ENCODE measurements around the gene MYCN.

The MYCN gene

GRCh38 chr2:15954761-15955160 is 14.4 kb downstream of the MYCN start:
- Histone ChIP-seq H3K4me2 (ENCODE audit: low read length) (no peak overlapping the region), H2AFZ (no peak overlapping the region), H3K9me3 (ENCODE audit: control insufficient read depth, low read length) (no peaks in the 10 kb centered on the region), H3K27me3 (ENCODE audit: control insufficient read depth, insufficient read depth, low read length) (no peaks in the 10 kb centered on the region), H3K79me2 (no peaks in the 10 kb centered on the region), H3K27ac (no peak overlapping the region), H3K36me3 (ENCODE audit: control insufficient read depth, insufficient read depth, low read length) (no peaks in the 10 kb centered on the region), H3K4me3 (ENCODE audit: low read depth, low read length) (no peak overlapping the region), H3K9ac (no peak overlapping the region), H3K4me1 (no peaks in the 10 kb centered on the region)
- TF ChIP-seq CTCF (IDR thresholded peaks at IDR 0.05), result no peak

DNA sequence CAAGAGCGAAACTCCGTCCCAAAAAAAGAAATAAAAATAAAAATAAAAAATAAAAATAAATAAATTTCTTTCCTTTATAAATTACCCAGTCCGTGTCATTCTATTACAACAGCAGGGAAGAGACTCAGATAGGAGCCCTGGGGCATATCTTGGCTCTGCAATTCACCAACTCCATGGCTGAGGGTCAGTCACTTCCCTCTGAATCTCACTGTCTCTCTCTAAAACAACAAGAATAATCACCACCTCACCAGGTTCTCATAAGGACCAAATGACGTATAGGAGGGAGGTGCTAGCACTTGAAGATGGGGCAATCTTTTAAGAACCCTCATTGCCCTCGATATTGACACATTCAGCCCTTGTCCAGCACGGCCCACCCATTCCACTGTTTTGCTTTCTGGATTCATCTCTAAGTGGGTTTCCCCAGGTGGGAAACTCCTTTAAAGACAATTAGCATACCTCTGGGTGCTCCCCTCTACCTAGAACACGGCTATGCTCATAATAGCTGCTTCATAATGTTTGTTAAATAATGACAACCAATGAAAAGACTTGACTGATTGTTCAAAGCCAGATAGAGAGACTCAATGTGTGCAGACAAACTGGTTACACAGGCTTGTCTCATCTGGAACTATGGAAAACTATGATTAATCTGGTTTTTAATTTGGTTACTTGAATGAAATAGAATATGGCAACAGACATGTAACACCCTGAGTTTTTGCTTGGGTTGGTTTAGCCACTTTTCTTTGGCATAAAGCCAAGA is 15.1 kb downstream of the MYCN start:
- no peak overlapping the region for H3K9ac ChIP-seq
- no peak overlapping the region for H3K4me2 ChIP-seq (ENCODE audit: low read length)
- H3K27ac ChIP-seq, result no peak overlapping the region
- H3K27me3 ChIP-seq (ENCODE audit: control insufficient read depth, insufficient read depth, low read length), result no peaks in the 10 kb centered on the region
- H3K9me3 ChIP-seq (ENCODE audit: control insufficient read depth, low read length), result no peaks in the 10 kb centered on the region
- no peak overlapping the region for H2AFZ ChIP-seq
- no peaks in the 10 kb centered on the region for H3K36me3 ChIP-seq (ENCODE audit: control insufficient read depth, insufficient read depth, low read length)
- no peak for TF ChIP-seq CTCF (IDR thresholded peaks at IDR 0.05)
- H3K4me1 ChIP-seq, result no peaks in the 10 kb centered on the region
- H3K4me3 ChIP-seq (ENCODE audit: low read depth, low read length), result no peak overlapping the region
- no peaks in the 10 kb centered on the region for H3K79me2 ChIP-seq

DNA sequence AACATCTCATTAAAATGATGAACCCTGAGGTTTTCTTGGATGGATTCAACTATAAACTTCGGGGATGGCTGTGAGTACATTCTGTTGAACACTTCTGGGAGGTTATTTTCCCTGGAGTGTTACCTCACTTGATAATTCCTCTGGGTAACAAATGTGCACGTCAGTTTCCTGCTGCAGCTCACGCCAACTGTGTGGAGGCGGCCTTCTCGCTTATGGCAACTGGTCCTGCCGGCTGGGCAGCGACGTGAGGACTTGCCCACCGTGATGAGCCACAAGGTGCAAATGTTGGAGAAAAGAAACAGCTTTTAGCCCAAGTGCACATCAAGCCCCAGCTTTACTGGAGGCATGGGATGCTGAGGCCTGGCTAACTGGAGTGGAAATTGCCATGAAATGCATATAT is 15.9 kb downstream of the MYCN start:
- Histone ChIP-seq H3K9ac (no peak overlapping the region), H3K27ac (no peak overlapping the region), H3K4me3 (ENCODE audit: low read depth, low read length) (no peak overlapping the region), H3K36me3 (ENCODE audit: control insufficient read depth, insufficient read depth, low read length) (no peaks in the 10 kb centered on the region), H3K27me3 (ENCODE audit: control insufficient read depth, insufficient read depth, low read length) (no peaks in the 10 kb centered on the region), H3K4me1 (no peaks in the 10 kb centered on the region), H3K9me3 (ENCODE audit: control insufficient read depth, low read length) (no peaks in the 10 kb centered on the region), H3K79me2 (no peaks in the 10 kb centered on the region), H2AFZ (no peak overlapping the region), H3K4me2 (ENCODE audit: low read length) (no peak overlapping the region)
- no peak for TF ChIP-seq CTCF (IDR thresholded peaks at IDR 0.05)

DNA sequence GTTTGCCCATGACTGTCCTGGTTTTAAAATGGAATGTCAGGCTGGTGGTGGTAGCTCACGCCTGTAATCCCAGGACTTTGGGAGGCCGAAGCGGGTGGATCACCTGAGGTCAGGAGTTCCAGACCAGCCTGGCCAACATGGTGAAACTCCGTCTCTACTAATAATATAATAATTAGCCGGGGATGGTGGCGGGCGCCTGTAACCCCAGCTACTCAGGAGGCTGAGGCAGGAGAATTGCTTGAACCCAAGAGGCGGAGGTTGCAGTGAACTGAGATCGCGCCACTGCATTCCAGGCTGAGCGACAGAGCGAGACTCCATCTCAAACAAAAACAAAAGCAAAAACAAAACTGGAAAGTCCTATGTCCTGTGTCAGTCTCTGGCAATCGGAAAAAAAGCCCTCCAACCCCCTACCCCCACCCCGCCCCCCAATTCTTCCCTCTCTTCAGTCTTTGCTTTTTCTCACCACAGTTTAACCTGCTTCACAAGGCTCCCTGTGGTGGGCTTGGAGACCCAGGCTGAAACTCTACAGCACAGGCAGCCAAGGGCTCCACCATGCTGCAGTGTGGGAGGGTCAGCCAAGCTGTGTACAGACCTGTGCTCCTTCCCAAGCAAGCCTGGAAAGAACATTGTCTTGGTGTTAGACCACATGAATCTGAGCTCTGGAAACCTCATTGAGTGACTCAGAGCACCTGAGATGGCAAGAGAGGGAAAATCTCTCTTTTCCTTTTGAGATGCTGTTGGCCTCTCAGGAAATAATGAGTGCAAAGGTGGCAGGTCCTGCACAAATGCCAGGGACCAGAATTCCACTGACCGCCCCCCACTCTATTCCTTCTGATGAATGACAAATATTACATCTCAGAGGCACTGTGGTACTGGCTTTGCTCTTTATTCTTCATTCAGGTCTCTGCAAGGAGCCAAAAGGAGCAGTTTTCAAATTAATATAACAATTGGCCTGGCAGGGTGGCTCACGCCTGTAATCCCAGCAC is 16.7 kb downstream of the MYCN start:
- H3K4me2 ChIP-seq (ENCODE audit: low read length), result no peak overlapping the region
- H3K36me3 ChIP-seq (ENCODE audit: control insufficient read depth, insufficient read depth, low read length), result no peaks in the 10 kb centered on the region
- H3K9me3 ChIP-seq (ENCODE audit: control insufficient read depth, low read length), result no peaks in the 10 kb centered on the region
- no peak overlapping the region for H2AFZ ChIP-seq
- no peaks in the 10 kb centered on the region for H3K27me3 ChIP-seq (ENCODE audit: control insufficient read depth, insufficient read depth, low read length)
- H3K4me1 ChIP-seq, result no peaks in the 10 kb centered on the region
- no peak overlapping the region for H3K27ac ChIP-seq
- H3K79me2 ChIP-seq, result no peaks in the 10 kb centered on the region
- no peak overlapping the region for H3K9ac ChIP-seq
- no peak for TF ChIP-seq CTCF (IDR thresholded peaks at IDR 0.05)
- H3K4me3 ChIP-seq (ENCODE audit: low read depth, low read length), result no peak overlapping the region

Data from parathyroid adenoma (tissue), 2 donors.